CD14-positive monocyte (primary cell): ENCODE results near the gene SRPK2. TPM values are rescaled to one million over a fixed set of nuclear protein-coding genes. Genes with fewer than 3 reads are reported as not detected.

Experiments
- DNase-seq, 3 donors: peaks; one replicate each; pipeline ENCODE4 v3.0.0-alpha.2; 2011 to 2022
- H2AFZ ChIP-seq: 2 replicates; pipeline ENCODE4 v1.6.0; 2012; ENCODE audit warnings: mild to moderate bottlenecking, low read depth, low read length, inconsistent platforms; ENCODE audit not compliant: insufficient read depth, poor library complexity, severe bottlenecking
- H3K27ac ChIP-seq, 2 donors: 1 replicate in 1 of 2; 2 replicates in 1 of 2; pipeline ENCODE4 v1.5.1; 2012 to 2013; ENCODE audit warnings: low read length in 2 of 2, control low read depth in 1 of 2, inconsistent platforms in 1 of 2, low read depth in 1 of 2, mild to moderate bottlenecking in 1 of 2
- H3K27me3 ChIP-seq, 2 donors: one replicate each; pipeline versions ENCODE4 v1.6.0 to v1.6.1; 2011 to 2013; ENCODE audit warnings: low read length in 2 of 2; ENCODE audit not compliant: control insufficient read depth in 2 of 2, insufficient read depth in 2 of 2
- H3K36me3 ChIP-seq, 2 donors: replicated peaks in 1 of 2; 1 replicate in 1 of 2; 2 replicates in 1 of 2; pipeline versions ENCODE4 v1.5.1 to v1.6.1; 2012 to 2013; ENCODE audit warnings: low read length in 2 of 2, control low read depth in 1 of 2, inconsistent platforms in 1 of 2, mild to moderate bottlenecking in 1 of 2; ENCODE audit not compliant: insufficient read depth in 2 of 2, control insufficient read depth in 1 of 2
- H3K4me1 ChIP-seq, 2 donors: 1 replicate in 1 of 2; 2 replicates in 1 of 2; pipeline versions ENCODE4 v1.5.1 to v1.6.1; 2012 to 2013; ENCODE audit warnings: low read length in 2 of 2, control low read depth in 1 of 2, inconsistent platforms in 1 of 2, mild to moderate bottlenecking in 1 of 2, moderate library complexity in 1 of 2; ENCODE audit not compliant: insufficient read depth in 2 of 2, control insufficient read depth in 1 of 2
- H3K4me2 ChIP-seq: replicated peaks from 2 replicates; pipeline ENCODE3; 2012; ENCODE audit warnings: low read length, moderate library complexity, mild to moderate bottlenecking; ENCODE audit not compliant: poor library complexity, severe bottlenecking; ENCODE audit errors: extremely low read depth
- H3K4me3 ChIP-seq, 3 experiments: fragments of 200-600 bp in 1 of 3; sonication (generic) in 1 of 3; replicated peaks in 1 of 3; 1 replicate in 2 of 3; 2 replicates in 1 of 3; pipeline ENCODE4 v1.5.1; 2011 to 2013; ENCODE audit warnings: low read length in 3 of 3, mild to moderate bottlenecking in 3 of 3, control low read depth in 2 of 3, low read depth in 2 of 3, inconsistent platforms in 1 of 3, moderate library complexity in 1 of 3
- H3K79me2 ChIP-seq: 2 replicates; pipeline ENCODE4 v1.6.0; 2012; ENCODE audit warnings: mild to moderate bottlenecking, control low read depth, inconsistent platforms, low read length, moderate library complexity; ENCODE audit not compliant: insufficient read depth
- H3K9ac ChIP-seq: 2 replicates; pipeline ENCODE4 v1.6.0; 2017; ENCODE audit warnings: low read length, mild to moderate bottlenecking; ENCODE audit not compliant: insufficient read depth, poor library complexity, severe bottlenecking
- H3K9me3 ChIP-seq, 2 donors: replicated peaks in 1 of 2; 1 replicate in 1 of 2; 2 replicates in 1 of 2; pipeline versions ENCODE4 v1.5.1 to v1.6.1; 2012 to 2013; ENCODE audit warnings: low read length in 2 of 2, control low read depth in 1 of 2; ENCODE audit not compliant: control insufficient read depth in 1 of 2, insufficient read depth in 1 of 2
- H4K20me1 ChIP-seq: 2 replicates; pipeline ENCODE4 v1.6.0; 2012; ENCODE audit warnings: mild to moderate bottlenecking, low read length, control low read depth, moderate library complexity; ENCODE audit not compliant: insufficient read depth
- H3K27ac Mint-ChIP-seq, 7 donors: one replicate each; pipeline ENCODE4 v1.8.0; 2020; ENCODE audit warnings: mild to moderate bottlenecking in 7 of 7, mixed read lengths in 7 of 7, moderate library complexity in 6 of 7, inconsistent platforms in 2 of 7
- H3K27me3 Mint-ChIP-seq, 3 donors: one replicate each; pipeline ENCODE4 v1.8.0; 2021 to 2022; ENCODE audit warnings: low read depth in 3 of 3, mild to moderate bottlenecking in 3 of 3, mixed read lengths in 3 of 3, moderate library complexity in 3 of 3, inconsistent platforms in 1 of 3
- H3K36me3 Mint-ChIP-seq, 2 donors: one replicate each; pipeline ENCODE4 v1.8.0; 2020; ENCODE audit warnings: mixed read lengths in 2 of 2, inconsistent platforms in 1 of 2, mild to moderate bottlenecking in 1 of 2
- H3K4me1 Mint-ChIP-seq: one replicate; pipeline ENCODE4 v1.8.0; 2020; ENCODE audit warnings: mild to moderate bottlenecking, mixed read lengths
- H3K4me3 Mint-ChIP-seq, 2 donors: one replicate each; pipeline ENCODE4 v1.8.0; 2020; ENCODE audit warnings: mild to moderate bottlenecking in 2 of 2, mixed read lengths in 2 of 2, moderate library complexity in 1 of 2
- H3K9me3 Mint-ChIP-seq, 7 donors: one replicate each; pipeline ENCODE4 v1.8.0; 2020 to 2022; ENCODE audit warnings: mixed read lengths in 7 of 7, mild to moderate bottlenecking in 6 of 7, moderate library complexity in 6 of 7, inconsistent platforms in 2 of 7
- WGBS: methylation state at CpG from one replicate; pipeline ENCODE4 v1.1.5; 2013; ENCODE audit warnings: missing lambda C conversion rate; ENCODE audit not compliant: insufficient coverage; 5-methylcytosine and 5-hydroxymethylcytosine counted together
- intact Hi-C, 2 donors: fragments of 100-400 bp; cut with micrococcal nuclease; formaldehyde crosslinking; loops; one replicate each; pipeline versions ENCODE4 v1.15.0 to v1.15.1; 2023
- polyA plus RNA-seq, 3 donors: library from polyadenylated mRNA; depleted of rRNA in 1 of 3; unstranded in 2 of 3; stranded (reverse) in 1 of 3; fragments of 300-500 nt in 2 of 3; fragments of >200 nt in 1 of 3; fragmentation: Illumina TruSeq in 2 of 3; gene quantifications; 1 replicate in 2 of 3; 2 replicates in 1 of 3; pipeline ENCODE4 v1.2.3, GENCODE V29; 2012 to 2021
- TF ChIP-seq, protein P1 (sequence below): fragments of 200-600 bp; IDR thresholded peaks from one replicate; pipeline ENCODE4 v1.8.0; 2022; ENCODE audit warnings: antibody characterized with exemption, mild to moderate bottlenecking

Gene SRPK2
- polyA plus RNA-seq, 3 donors, result 12.6 to 37.7 (median 30.0) TPM

DNA sequence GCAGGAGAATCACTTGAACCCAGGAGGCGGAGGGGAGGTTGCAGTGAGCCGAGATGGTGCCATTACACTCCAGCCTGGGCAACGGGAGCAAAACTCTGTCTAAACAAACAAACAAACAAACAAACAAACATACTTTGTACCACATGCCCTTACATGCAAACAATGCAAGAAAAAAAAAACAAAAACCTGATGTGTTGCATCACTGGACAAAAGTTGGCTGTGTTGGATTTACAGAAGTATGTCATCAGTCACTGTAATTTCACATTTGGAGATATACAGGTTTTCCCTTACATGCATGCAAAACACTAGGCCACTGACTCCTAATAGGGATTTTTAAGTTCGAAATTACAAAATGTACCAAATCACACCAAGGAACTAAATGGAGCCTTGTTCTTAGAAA lies 138.5 kb downstream of the SRPK2 start:
- no peaks in the 10 kb centered on the region for H3K27me3 Mint-ChIP-seq
- H3K4me3 Mint-ChIP-seq, result no peak overlapping the region
- Histone ChIP-seq H3K9ac (no peak overlapping the region), H3K4me1 (no peaks in the 10 kb centered on the region), H3K9me3 (no peaks in the 10 kb centered on the region), H3K79me2 (peaks cover 29% of the 10 kb centered on the region), H4K20me1 (peaks cover 97% of the 10 kb centered on the region), H3K4me3 (no peak overlapping the region), H3K27ac (no peak overlapping the region), H3K27me3 (no peaks in the 10 kb centered on the region), H2AFZ (no peak overlapping the region), H3K4me2 (no peak overlapping the region), H3K36me3 (no peaks in the 10 kb centered on the region)
- intact Hi-C loops, result no loop called here
- H3K9me3 Mint-ChIP-seq, result no peaks in the 10 kb centered on the region
- DNase-seq, result no peak
- peaks cover 5% of the 10 kb centered on the region for H3K4me1 Mint-ChIP-seq
- WGBS, result no CpG with 5 or more reads among the region's 4 CpGs
- peaks cover 0 to 3% of the 10 kb centered on the region in 2 donors for H3K36me3 Mint-ChIP-seq
- TF ChIP-seq, protein P1, sequence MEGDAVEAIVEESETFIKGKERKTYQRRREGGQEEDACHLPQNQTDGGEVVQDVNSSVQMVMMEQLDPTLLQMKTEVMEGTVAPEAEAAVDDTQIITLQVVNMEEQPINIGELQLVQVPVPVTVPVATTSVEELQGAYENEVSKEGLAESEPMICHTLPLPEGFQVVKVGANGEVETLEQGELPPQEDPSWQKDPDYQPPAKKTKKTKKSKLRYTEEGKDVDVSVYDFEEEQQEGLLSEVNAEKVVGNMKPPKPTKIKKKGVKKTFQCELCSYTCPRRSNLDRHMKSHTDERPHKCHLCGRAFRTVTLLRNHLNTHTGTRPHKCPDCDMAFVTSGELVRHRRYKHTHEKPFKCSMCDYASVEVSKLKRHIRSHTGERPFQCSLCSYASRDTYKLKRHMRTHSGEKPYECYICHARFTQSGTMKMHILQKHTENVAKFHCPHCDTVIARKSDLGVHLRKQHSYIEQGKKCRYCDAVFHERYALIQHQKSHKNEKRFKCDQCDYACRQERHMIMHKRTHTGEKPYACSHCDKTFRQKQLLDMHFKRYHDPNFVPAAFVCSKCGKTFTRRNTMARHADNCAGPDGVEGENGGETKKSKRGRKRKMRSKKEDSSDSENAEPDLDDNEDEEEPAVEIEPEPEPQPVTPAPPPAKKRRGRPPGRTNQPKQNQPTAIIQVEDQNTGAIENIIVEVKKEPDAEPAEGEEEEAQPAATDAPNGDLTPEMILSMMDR, result no peak
- H3K27ac Mint-ChIP-seq, result peak overlapping the region in 1 of 7 donors; percentile 30

GRCh38 chr7:105249216-105249615 lies 139.5 kb downstream of the SRPK2 start:
- Mint-ChIP-seq H3K27me3 (no peaks in the 10 kb centered on the region), H3K9me3 (peaks cover 0 to 5% (median 0%) of the 10 kb centered on the region in 7 donors), H3K36me3 (peaks cover 0 to 3% of the 10 kb centered on the region in 2 donors), H3K27ac (no peak overlapping the region), H3K4me3 (no peak overlapping the region), H3K4me1 (peaks cover 5% of the 10 kb centered on the region)
- Histone ChIP-seq H3K9me3 (peaks cover 0 to 7% of the 10 kb centered on the region in 2 donors), H3K4me1 (no peaks in the 10 kb centered on the region), H2AFZ (no peak overlapping the region), H3K4me3 (no peak overlapping the region), H3K79me2 (peaks cover 37% of the 10 kb centered on the region), H3K4me2 (no peak overlapping the region), H3K27me3 (no peaks in the 10 kb centered on the region), H3K9ac (no peak overlapping the region), H3K36me3 (no peaks in the 10 kb centered on the region), H4K20me1 (peaks cover 97% of the 10 kb centered on the region), H3K27ac (no peak overlapping the region)
- DNase-seq, result no peak
- intact Hi-C loops, result no loop called here
- TF ChIP-seq, protein P1, result no peak
